Measurements from ENCODE around the gene JCHAIN. TPM values are rescaled to one million over a fixed set of nuclear protein-coding genes. Genes with fewer than 3 reads are reported as not detected.
"Not testable (repeated sequence)": the region's sequence is repeated elsewhere in the genome, so short reads cannot be mapped to it uniquely, and the experiment has no call there.

Gene JCHAIN
- polyA plus RNA-seq, 2 of the 4 experiments (the other 2 are of a cell fraction), result 0.17 to 0.22 TPM

- TF ChIP-seq MYC (IDR thresholded peaks at IDR 0.05; ENCODE audit: borderline replicate concordance, low read length), result no peak
Measured at GRCh38 chr4:70700712-70701111, 34.4 kb upstream of the JCHAIN start (continued).

GRCh38 chr4:70698435-70698834 lies 32.1 kb upstream of the JCHAIN start:
- H3K9me3 ChIP-seq; H3K4me2 ChIP-seq; POLR2A ChIA-PET; DNase-seq (ENCODE audit: low read depth in 1 of 2, low spot score in 1 of 2); H3K4me3 ChIP-seq; H3K4me1 ChIP-seq; ATAC-seq; FAIRE-seq; H3K27ac ChIP-seq; CTCF ChIA-PET: not testable (repeated sequence)
- 88% methylated on average over 3 of the region's 8 CpGs for WGBS (ENCODE audit: missing lambda C conversion rate)

GRCh38 chr4:70694633-70695032 lies 28.3 kb upstream of the JCHAIN start:
- not testable (repeated sequence) for H3K4me2 ChIP-seq; H3K27ac ChIP-seq; H3K9me3 ChIP-seq; ATAC-seq; DNase-seq (ENCODE audit: low read depth in 1 of 2, low spot score in 1 of 2); FAIRE-seq; H3K4me3 ChIP-seq
- CTCF ChIA-PET, result interaction anchor here (1.0 to 2.5 kb wide), 2 partner anchors 9 to 535 kb away, joined by 3 to 15 read pairs; no protein-coding TSS in a partner anchor
- 94% methylated on average over 7 of the region's 7 CpGs for WGBS (ENCODE audit: missing lambda C conversion rate)
- POLR2A ChIA-PET, result interaction anchor here (0.7 kb wide), 1 partner anchor 521 kb away, joined by 8 read pairs; no protein-coding TSS in a partner anchor
- peaks cover 17% of the 10 kb centered on the region for H3K4me1 ChIP-seq

- CTCF ChIA-PET, result interaction anchor here (0.8 kb wide), 1 partner anchor 40 kb away, joined by 3 read pairs; no protein-coding TSS in a partner anchor
Measured at GRCh38 chr4:70691661-70692060, 25.4 kb upstream of the JCHAIN start.

GRCh38 chr4:70688795-70689231 lies 22.5 kb upstream of the JCHAIN start:
- POLR2A ChIA-PET, result interaction anchor here (0.7 to 2.2 kb wide), 3 partner anchors 11 to 46 kb away, joined by 3 to 12 read pairs (median 4); no protein-coding TSS in a partner anchor
- Histone ChIP-seq H3K4me2 (peak overlapping the region; percentile 87), H3K4me3 (peak overlapping the region; percentile 70), H3K9me3 (no peaks in the 10 kb centered on the region), H3K4me1 (peaks cover 21% of the 10 kb centered on the region), H3K27ac (peak overlapping the region; percentile 87 to 96)
- WGBS (ENCODE audit: missing lambda C conversion rate), result 3% methylated on average over 19 of the region's 19 CpGs
- ATAC-seq (peak; percentile 22 to 36; a peak in 5 of 6 replicates), DNase-seq (ENCODE audit: low read depth in 1 of 2, low spot score in 1 of 2) (no peak), FAIRE-seq (no peak)
- CTCF ChIA-PET, result interaction anchor here (0.6 to 1.8 kb wide), 7 partner anchors 8 to 96 kb away, joined by 3 to 10 read pairs (median 4); no protein-coding TSS in a partner anchor
- TF ChIP-seq TFCP2L1 (CRISPR knock-in tag; IDR thresholded peaks at IDR 0.05) (no peak), RFX5 (IDR thresholded peaks at IDR 0.05) (no peak), KDM5A (IDR thresholded peaks at IDR 0.05) (no peak), SREBF2 (IDR thresholded peaks at IDR 0.05) (no peak), BHLHE40 (IDR thresholded peaks at IDR 0.05; ENCODE audit: low read depth, low read length) (no peak), CBX2 (IDR thresholded peaks at IDR 0.05; ENCODE audit: borderline replicate concordance, low read depth) (no peak), HOXA7 (CRISPR knock-in tag; IDR thresholded peaks at IDR 0.05) (no peak), NR3C1 (IDR thresholded peaks at IDR 0.05) (no peak), PHF8 (IDR thresholded peaks at IDR 0.05; ENCODE audit: borderline replicate concordance, low read depth) (no peak), ATOH8 (CRISPR knock-in tag; IDR thresholded peaks at IDR 0.05; ENCODE audit: low read depth) (no peak), NFE2L2 (conservative IDR thresholded peaks at IDR 0.05; ENCODE audit: low read length) (no peak), MAX (IDR thresholded peaks at IDR 0.05) (no peak), USF2 (IDR thresholded peaks at IDR 0.05) (no peak)

More at GRCh38 chr4:70691661-70692060, 25.4 kb upstream of the JCHAIN start:
- DNase-seq (ENCODE audit: low read depth in 1 of 2, low spot score in 1 of 2) (no peak), FAIRE-seq (no peak), ATAC-seq (no peak)
- no peak for TF ChIP-seq E2F6 (IDR thresholded peaks at IDR 0.05; ENCODE audit: borderline replicate concordance, low read depth)
- TF ChIP-seq RAD21 (conservative IDR thresholded peaks at IDR 0.05 in 1 of 2, IDR thresholded peaks at IDR 0.05 in 1 of 2), result no peak
- no peak for TF ChIP-seq ATOH8 (CRISPR knock-in tag; IDR thresholded peaks at IDR 0.05; ENCODE audit: low read depth)
- no peak for TF ChIP-seq GATA3 (IDR thresholded peaks at IDR 0.05; ENCODE audit: borderline replicate concordance)
- TF ChIP-seq USF2 (IDR thresholded peaks at IDR 0.05), result no peak
- TF ChIP-seq ZC3H11A (IDR thresholded peaks at IDR 0.05), result no peak
- TF ChIP-seq RARB (CRISPR knock-in tag; IDR thresholded peaks at IDR 0.05), result no peak
- no peak for TF ChIP-seq ZFP36 (IDR thresholded peaks at IDR 0.05; ENCODE audit: borderline replicate concordance, partially characterized antibody)
- TF ChIP-seq EHF (CRISPR knock-in tag; IDR thresholded peaks at IDR 0.05), result no peak
- TF ChIP-seq NR3C1 (IDR thresholded peaks at IDR 0.05), result no peak
- Histone ChIP-seq H3K27ac (no peak overlapping the region), H3K4me3 (no peak overlapping the region), H3K4me2 (peak overlapping the region; percentile 87; the same call in 2 of the 3 replicates), H3K4me1 (peaks cover 21% of the 10 kb centered on the region), H3K9me3 (no peaks in the 10 kb centered on the region)
- POLR2A ChIA-PET, result interaction anchor here (0.8 to 1.6 kb wide), 2 partner anchors 12 to 148 kb away, joined by 4 to 5 read pairs; partner anchors contain the start of gene GRSF1
- WGBS (ENCODE audit: missing lambda C conversion rate), result 93% methylated on average over 1 of the region's 1 CpG

All from A549 (cell line).